ENCODE data around the gene KCNJ10. TPM values are rescaled to one million over a fixed set of nuclear protein-coding genes. Genes with fewer than 3 reads are reported as not detected.

The KCNJ10 gene
- polyA plus RNA-seq, 1 donor = 0.71 TPM

GRCh38 chr1:160084771-160085321, 14.9 kb upstream of the KCNJ10 start:
- DNase-seq (ENCODE audit: low read depth) = no peak

- DNase-seq (ENCODE audit: low read depth) = no peak
Observed at GRCh38 chr1:160083968-160084770, 14.2 kb upstream of the KCNJ10 start.

- DNase-seq (ENCODE audit: low read depth) = no peak
Observed at GRCh38 chr1:160082926-160083325, 13.0 kb upstream of the KCNJ10 start.

- no peak for DNase-seq (ENCODE audit: low read depth)
Observed at GRCh38 chr1:160082487-160082886, 12.5 kb upstream of the KCNJ10 start.

GRCh38 chr1:160081261-160081936, 11.4 kb upstream of the KCNJ10 start, which contains the start of gene KCNJ9:
KCNJ9 (plus strand) TSS chr1:160081538; CDS start chr1:160084031, 2,493 bp downstream.
- DNase-seq (ENCODE audit: low read depth) = no peak

- DNase-seq (ENCODE audit: low read depth) = no peak
Observed at GRCh38 chr1:160080381-160081100, 10.6 kb upstream of the KCNJ10 start.

- no peak for DNase-seq (ENCODE audit: low read depth)
Observed at GRCh38 chr1:160079448-160079847, 9.5 kb upstream of the KCNJ10 start.

- no peak for DNase-seq (ENCODE audit: low read depth)
Observed at GRCh38 chr1:160078512-160079195, 8.7 kb upstream of the KCNJ10 start.

GRCh38 chr1:160077486-160077885, 7.5 kb upstream of the KCNJ10 start:
- no peak for DNase-seq (ENCODE audit: low read depth)

GRCh38 chr1:160076295-160076694, 6.3 kb upstream of the KCNJ10 start:
- DNase-seq (ENCODE audit: low read depth) = no peak

- DNase-seq (ENCODE audit: low read depth) = no peak
Observed at GRCh38 chr1:160075836-160076235, 5.9 kb upstream of the KCNJ10 start.

GRCh38 chr1:160074865-160075264, 4.9 kb upstream of the KCNJ10 start:
- no peak for DNase-seq (ENCODE audit: low read depth)

GRCh38 chr1:160071289-160071688, 1.3 kb upstream of the KCNJ10 start:
- DNase-seq (ENCODE audit: low read depth) = no peak

GRCh38 chr1:160070243-160071163, 543 bp upstream of the KCNJ10 start:
- no peak for DNase-seq (ENCODE audit: low read depth)

GRCh38 chr1:160068225-160068624, 1.7 kb downstream of the KCNJ10 start:
- no peak for DNase-seq (ENCODE audit: low read depth)

- DNase-seq (ENCODE audit: low read depth) = no peak
Observed at GRCh38 chr1:160066829-160067745, 2.9 kb downstream of the KCNJ10 start.

- no peak for DNase-seq (ENCODE audit: low read depth)
Observed at GRCh38 chr1:160064746-160065145, 5.2 kb downstream of the KCNJ10 start.

GRCh38 chr1:160064164-160064563, 5.8 kb downstream of the KCNJ10 start:
- no peak for DNase-seq (ENCODE audit: low read depth)

- DNase-seq (ENCODE audit: low read depth) = no peak
Observed at GRCh38 chr1:160063176-160063575, 6.8 kb downstream of the KCNJ10 start.

- DNase-seq (ENCODE audit: low read depth) = no peak
Observed at GRCh38 chr1:160062230-160062532, 7.8 kb downstream of the KCNJ10 start.
